ENCODE results near the gene RPS6KA5.
"Not testable (repeated sequence)": the region's sequence is repeated elsewhere in the genome, so short reads cannot be mapped to it uniquely, and the experiment has no call there.

The RPS6KA5 gene

DNA sequence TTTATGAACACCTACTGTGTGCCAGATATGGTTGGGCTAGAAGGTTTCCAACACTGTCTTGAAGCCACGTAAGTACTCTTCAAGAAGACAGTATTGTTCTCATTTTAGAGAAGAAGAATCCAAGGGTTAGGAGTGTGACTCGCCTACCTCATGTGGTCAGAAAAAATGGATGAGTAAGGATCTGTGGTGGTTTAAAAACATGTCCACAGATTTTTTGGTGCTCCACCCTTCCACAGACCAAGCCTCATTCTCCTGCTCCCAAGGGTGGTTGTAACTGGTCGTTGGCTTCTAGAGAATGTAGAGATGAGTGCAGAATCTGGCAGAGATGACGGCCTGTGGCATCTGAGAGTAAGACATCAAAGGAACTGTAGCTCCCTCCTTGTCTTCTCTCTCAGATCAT lies 213.9 kb downstream of the RPS6KA5 start:
- Histone ChIP-seq H3K9ac (ENCODE audit: low read depth, low read length) (no peak overlapping the region), H3K4me3 (ENCODE audit: low read depth in 1 of 2, low read length in 2 of 2) (no peak overlapping the region), H3K79me2 (ENCODE audit: insufficient read depth, low read length) (no peaks in the 10 kb centered on the region), H4K20me1 (ENCODE audit: insufficient read depth, low read length) (no peaks in the 10 kb centered on the region), H3K4me1 (ENCODE audit: insufficient read depth, low read length) (no peaks in the 10 kb centered on the region), H3K4me2 (ENCODE audit: insufficient read depth, low read length) (no peak overlapping the region), H3K36me3 (ENCODE audit: insufficient read depth, low read length) (no peaks in the 10 kb centered on the region), H3K9me3 (ENCODE audit: insufficient read depth, low read length, severe bottlenecking) (no peaks in the 10 kb centered on the region), H2AFZ (ENCODE audit: low read depth, low read length) (no peak overlapping the region), H3K27ac (ENCODE audit: low read length) (no peak overlapping the region), H3K27me3 (ENCODE audit: insufficient read depth, low read length, poor library complexity) (no peaks in the 10 kb centered on the region)
- ATAC-seq (ENCODE audit: insufficient read depth, low read depth), result no peak
- TF ChIP-seq, protein P1, sequence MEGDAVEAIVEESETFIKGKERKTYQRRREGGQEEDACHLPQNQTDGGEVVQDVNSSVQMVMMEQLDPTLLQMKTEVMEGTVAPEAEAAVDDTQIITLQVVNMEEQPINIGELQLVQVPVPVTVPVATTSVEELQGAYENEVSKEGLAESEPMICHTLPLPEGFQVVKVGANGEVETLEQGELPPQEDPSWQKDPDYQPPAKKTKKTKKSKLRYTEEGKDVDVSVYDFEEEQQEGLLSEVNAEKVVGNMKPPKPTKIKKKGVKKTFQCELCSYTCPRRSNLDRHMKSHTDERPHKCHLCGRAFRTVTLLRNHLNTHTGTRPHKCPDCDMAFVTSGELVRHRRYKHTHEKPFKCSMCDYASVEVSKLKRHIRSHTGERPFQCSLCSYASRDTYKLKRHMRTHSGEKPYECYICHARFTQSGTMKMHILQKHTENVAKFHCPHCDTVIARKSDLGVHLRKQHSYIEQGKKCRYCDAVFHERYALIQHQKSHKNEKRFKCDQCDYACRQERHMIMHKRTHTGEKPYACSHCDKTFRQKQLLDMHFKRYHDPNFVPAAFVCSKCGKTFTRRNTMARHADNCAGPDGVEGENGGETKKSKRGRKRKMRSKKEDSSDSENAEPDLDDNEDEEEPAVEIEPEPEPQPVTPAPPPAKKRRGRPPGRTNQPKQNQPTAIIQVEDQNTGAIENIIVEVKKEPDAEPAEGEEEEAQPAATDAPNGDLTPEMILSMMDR (IDR thresholded peaks at IDR 0.05; ENCODE audit: borderline replicate concordance, extremely low read depth, low read length, poor library complexity, severe bottlenecking), result no peak
- no peak for TF ChIP-seq EZH2 (IDR thresholded peaks at IDR 0.05; ENCODE audit: borderline replicate concordance, low read depth, low read length, severe bottlenecking)
- no peak for DNase-seq

DNA sequence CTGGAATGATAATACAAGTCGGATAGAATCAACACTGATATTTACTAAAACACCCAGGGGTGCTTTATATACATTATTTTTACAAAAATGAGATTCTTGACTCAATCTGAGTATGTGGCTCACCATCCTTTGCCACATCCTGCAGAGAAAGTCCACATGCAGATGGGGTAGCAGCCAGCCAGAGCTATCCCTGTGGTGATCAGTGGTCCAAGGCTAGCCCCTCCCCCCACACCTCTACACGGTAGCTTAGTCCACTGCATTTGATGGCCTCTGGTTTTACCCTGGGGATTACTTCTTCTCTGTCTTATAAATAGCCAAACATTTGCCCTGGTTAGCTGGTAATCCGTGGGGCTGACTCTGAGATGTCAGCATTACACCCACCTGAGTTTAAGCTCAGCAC lies 216.1 kb downstream of the RPS6KA5 start:
- TF ChIP-seq, protein P1 (IDR thresholded peaks at IDR 0.05; ENCODE audit: borderline replicate concordance, extremely low read depth, low read length, poor library complexity, severe bottlenecking), result no peak
- TF ChIP-seq EZH2 (IDR thresholded peaks at IDR 0.05; ENCODE audit: borderline replicate concordance, low read depth, low read length, severe bottlenecking), result no peak
- no peak overlapping the region for H3K4me3 ChIP-seq (ENCODE audit: low read depth in 1 of 2, low read length in 2 of 2)

DNA sequence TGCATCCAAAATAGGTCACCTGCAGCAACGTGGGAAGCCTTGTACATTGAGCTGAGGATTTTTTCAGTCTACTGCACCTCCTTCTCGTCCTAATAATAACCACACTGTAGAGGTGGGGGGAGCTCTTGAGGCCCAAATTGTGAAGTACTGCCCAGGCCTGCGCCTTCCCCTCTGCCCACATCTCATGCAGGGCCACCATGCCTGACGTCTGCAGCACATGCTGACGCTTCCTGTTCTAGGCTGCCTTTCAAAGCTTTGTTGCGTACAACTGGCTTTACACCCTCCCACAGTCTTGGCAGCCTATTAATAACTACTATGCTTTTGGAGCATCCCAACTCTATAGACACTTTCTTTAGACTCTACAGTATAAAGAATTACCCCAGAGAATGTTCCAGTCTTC lies 217.7 kb downstream of the RPS6KA5 start:
- no peak overlapping the region for H2AFZ ChIP-seq (ENCODE audit: low read depth, low read length)
- no peaks in the 10 kb centered on the region for H3K79me2 ChIP-seq (ENCODE audit: insufficient read depth, low read length)
- H3K4me2 ChIP-seq (ENCODE audit: insufficient read depth, low read length), result no peak overlapping the region
- H3K27ac ChIP-seq (ENCODE audit: low read length), result no peak overlapping the region
- H3K27me3 ChIP-seq (ENCODE audit: insufficient read depth, low read length, poor library complexity), result no peaks in the 10 kb centered on the region
- H3K4me1 ChIP-seq (ENCODE audit: insufficient read depth, low read length), result no peaks in the 10 kb centered on the region
- H3K36me3 ChIP-seq (ENCODE audit: insufficient read depth, low read length), result no peaks in the 10 kb centered on the region
- H3K9me3 ChIP-seq (ENCODE audit: insufficient read depth, low read length, severe bottlenecking), result no peaks in the 10 kb centered on the region
- ATAC-seq (ENCODE audit: insufficient read depth, low read depth) (peak; percentile 37; the same call in 1 of the 3 replicates), DNase-seq (no peak)
- TF ChIP-seq, protein P1 (IDR thresholded peaks at IDR 0.05; ENCODE audit: borderline replicate concordance, extremely low read depth, low read length, poor library complexity, severe bottlenecking), result no peak
- TF ChIP-seq EZH2 (IDR thresholded peaks at IDR 0.05; ENCODE audit: borderline replicate concordance, low read depth, low read length, severe bottlenecking), result no peak
- H3K4me3 ChIP-seq (ENCODE audit: low read depth in 1 of 2, low read length in 2 of 2), result no peak overlapping the region
- no peak overlapping the region for H3K9ac ChIP-seq (ENCODE audit: low read depth, low read length)
- no peaks in the 10 kb centered on the region for H4K20me1 ChIP-seq (ENCODE audit: insufficient read depth, low read length)

More for the DNA sequence above, 216.1 kb downstream of the RPS6KA5 start:
- H3K27ac ChIP-seq (ENCODE audit: low read length), result no peak overlapping the region
- H3K27me3 ChIP-seq (ENCODE audit: insufficient read depth, low read length, poor library complexity), result no peaks in the 10 kb centered on the region
- no peaks in the 10 kb centered on the region for H3K36me3 ChIP-seq (ENCODE audit: insufficient read depth, low read length)
- DNase-seq, result no peak
- H3K9ac ChIP-seq (ENCODE audit: low read depth, low read length), result no peak overlapping the region
- no peak for ATAC-seq (ENCODE audit: insufficient read depth, low read depth)
- H3K79me2 ChIP-seq (ENCODE audit: insufficient read depth, low read length), result no peaks in the 10 kb centered on the region
- no peak overlapping the region for H2AFZ ChIP-seq (ENCODE audit: low read depth, low read length)
- H3K9me3 ChIP-seq (ENCODE audit: insufficient read depth, low read length, severe bottlenecking), result no peaks in the 10 kb centered on the region
- no peaks in the 10 kb centered on the region for H3K4me1 ChIP-seq (ENCODE audit: insufficient read depth, low read length)
- no peak overlapping the region for H3K4me2 ChIP-seq (ENCODE audit: insufficient read depth, low read length)
- H4K20me1 ChIP-seq (ENCODE audit: insufficient read depth, low read length), result no peaks in the 10 kb centered on the region

DNA sequence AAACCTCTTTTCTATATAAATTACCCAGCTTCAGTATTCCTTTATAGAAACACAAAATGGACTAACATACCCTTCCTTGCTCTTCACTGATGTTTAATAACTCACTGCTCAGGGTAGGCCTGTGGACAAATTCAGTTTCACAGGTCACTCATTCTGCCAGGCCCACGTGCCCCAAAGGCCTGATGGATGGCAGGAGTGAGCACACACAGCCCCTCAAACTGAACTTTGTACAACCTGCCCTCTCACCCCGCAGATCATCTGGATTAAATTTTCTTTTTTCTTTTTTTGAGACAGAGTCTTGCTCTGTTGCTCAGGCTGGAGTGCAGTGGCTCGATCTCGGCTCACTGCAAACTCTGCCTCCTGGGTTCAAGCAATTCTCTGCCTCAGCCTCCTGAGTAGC lies 219.8 kb downstream of the RPS6KA5 start:
- H3K36me3 ChIP-seq (ENCODE audit: insufficient read depth, low read length); ATAC-seq (ENCODE audit: insufficient read depth, low read depth); H2AFZ ChIP-seq (ENCODE audit: low read depth, low read length); H4K20me1 ChIP-seq (ENCODE audit: insufficient read depth, low read length); H3K4me3 ChIP-seq (ENCODE audit: low read depth in 1 of 2, low read length in 2 of 2); H3K9ac ChIP-seq (ENCODE audit: low read depth, low read length); DNase-seq; H3K79me2 ChIP-seq (ENCODE audit: insufficient read depth, low read length); H3K9me3 ChIP-seq (ENCODE audit: insufficient read depth, low read length, severe bottlenecking); H3K27ac ChIP-seq (ENCODE audit: low read length); H3K27me3 ChIP-seq (ENCODE audit: insufficient read depth, low read length, poor library complexity); H3K4me1 ChIP-seq (ENCODE audit: insufficient read depth, low read length); H3K4me2 ChIP-seq (ENCODE audit: insufficient read depth, low read length): not testable (repeated sequence)
